Thoracic aorta (tissue), 2 donors: Measurements from ENCODE around the gene MIS18BP1. TPM values are rescaled to one million over a fixed set of nuclear protein-coding genes. Genes with fewer than 3 reads are reported as not detected.

Experiments used
- ATAC-seq: fragments of 150-250 bp; one replicate; pipeline ENCODE4 v1.8.0; 2017; ENCODE audit warnings: low read depth; ENCODE audit not compliant: insufficient number of reproducible peaks, low FRiP score
- DNase-seq: peaks from one replicate; pipeline ENCODE4 v3.0.0-alpha.2; 2020; ENCODE audit warnings: low spot score
- H3K27ac ChIP-seq, 2 donors: fragments of 200-600 bp; sonication (generic); 1 replicate in 1 of 2; 2 replicates in 1 of 2; pipeline ENCODE4 v1.5.1; 2016; ENCODE audit warnings: mild to moderate bottlenecking in 2 of 2, moderate library complexity in 2 of 2
- H3K27me3 ChIP-seq: fragments of 200-600 bp; sonication (generic); replicated peaks from 2 replicates; pipeline ENCODE4 v1.6.0; 2016; ENCODE audit warnings: mild to moderate bottlenecking; ENCODE audit not compliant: insufficient read depth
- H3K36me3 ChIP-seq: fragments of 200-600 bp; sonication (generic); one replicate; pipeline ENCODE4 v1.5.1; 2016
- H3K4me1 ChIP-seq, 2 donors: fragments of 200-600 bp; sonication (generic); 1 replicate in 1 of 2; 2 replicates in 1 of 2; pipeline versions ENCODE4 v1.5.1 to v1.6.0; 2016; ENCODE audit warnings: low read depth in 2 of 2, mild to moderate bottlenecking in 1 of 2; ENCODE audit not compliant: control insufficient read depth in 1 of 2
- H3K4me3 ChIP-seq: fragments of 200-600 bp; sonication (generic); 2 replicates; pipeline ENCODE4 v1.5.1; 2016; ENCODE audit warnings: mild to moderate bottlenecking
- H3K9me3 ChIP-seq: fragments of 200-600 bp; sonication (generic); 2 replicates; pipeline ENCODE4 v1.5.1; 2016
- CTCF ChIP-seq: fragments of 200-600 bp; sonication (generic); IDR thresholded peaks from one replicate; pipeline ENCODE4 v1.5.1; 2019; ENCODE audit warnings: antibody characterized with exemption
- total RNA-seq, 2 donors: library from RNA; depleted of rRNA; stranded (reverse); fragments of >200 nt; gene quantifications; one replicate each; pipeline versions ENCODE4 v1.1.0 to v1.2.3, GENCODE V29; 2016

The MIS18BP1 gene
- total RNA-seq, 2 donors from 2014 or later, result 18.7 to 40.3 TPM

- no peaks in the 10 kb centered on the region for H3K36me3 ChIP-seq
- H3K27ac ChIP-seq, result no peak overlapping the region
- H3K27me3 ChIP-seq, result no peaks in the 10 kb centered on the region
- H3K4me3 ChIP-seq, result no peak overlapping the region
- TF ChIP-seq CTCF, result no peak
- H3K4me1 ChIP-seq, result peaks cover 16 to 17% of the 10 kb centered on the region in 2 donors
- no peak for DNase-seq
- no peaks in the 10 kb centered on the region for H3K9me3 ChIP-seq
- no peak for ATAC-seq
Observed at GRCh38 chr14:45246691-45247090, 6.3 kb downstream of the MIS18BP1 start.

DNA sequence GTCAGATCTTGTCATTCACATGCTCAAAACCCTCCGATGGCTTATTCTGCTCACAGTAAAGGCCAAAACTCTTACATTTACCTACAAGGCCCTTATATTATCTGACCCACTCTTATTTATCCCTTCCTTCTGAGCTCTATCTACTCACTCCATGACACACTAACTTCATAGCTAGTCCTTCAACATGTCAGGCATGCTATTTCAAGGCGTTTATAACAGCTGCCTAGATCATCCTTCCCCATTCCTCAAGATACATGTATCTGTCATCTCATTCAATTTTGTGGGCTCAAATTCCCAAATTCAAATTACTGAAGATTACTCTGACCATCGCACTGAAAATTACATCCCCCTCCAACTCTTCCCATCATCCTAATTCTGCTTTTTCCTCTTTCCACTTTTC lies 6.9 kb downstream of the MIS18BP1 start:
- DNase-seq, result no peak
- ATAC-seq, result no peak
- Histone ChIP-seq H3K36me3 (no peaks in the 10 kb centered on the region), H3K4me3 (no peak overlapping the region), H3K9me3 (no peaks in the 10 kb centered on the region), H3K27me3 (no peaks in the 10 kb centered on the region), H3K27ac (no peak overlapping the region), H3K4me1 (peaks cover 16 to 20% of the 10 kb centered on the region in 2 donors)
- no peak for TF ChIP-seq CTCF

GRCh38 chr14:45242706-45243105 lies 10.3 kb downstream of the MIS18BP1 start:
- Histone ChIP-seq H3K27ac (peak overlapping the region; percentile 23 to 28), H3K4me3 (peak overlapping the region; percentile 51), H3K9me3 (no peaks in the 10 kb centered on the region), H3K4me1 (peaks cover 11 to 14% of the 10 kb centered on the region in 2 donors), H3K27me3 (no peaks in the 10 kb centered on the region), H3K36me3 (no peaks in the 10 kb centered on the region)
- no peak for ATAC-seq
- TF ChIP-seq CTCF, result no peak
- DNase-seq, result no peak

GRCh38 chr14:45238988-45239387 lies 14.0 kb downstream of the MIS18BP1 start:
- Histone ChIP-seq H3K27me3 (no peaks in the 10 kb centered on the region), H3K4me3 (no peak overlapping the region), H3K4me1 (peaks cover 5 to 14% of the 10 kb centered on the region in 2 donors), H3K9me3 (no peaks in the 10 kb centered on the region), H3K27ac (no peak overlapping the region), H3K36me3 (no peaks in the 10 kb centered on the region)
- DNase-seq (no peak), ATAC-seq (no peak)
- no peak for TF ChIP-seq CTCF

DNA sequence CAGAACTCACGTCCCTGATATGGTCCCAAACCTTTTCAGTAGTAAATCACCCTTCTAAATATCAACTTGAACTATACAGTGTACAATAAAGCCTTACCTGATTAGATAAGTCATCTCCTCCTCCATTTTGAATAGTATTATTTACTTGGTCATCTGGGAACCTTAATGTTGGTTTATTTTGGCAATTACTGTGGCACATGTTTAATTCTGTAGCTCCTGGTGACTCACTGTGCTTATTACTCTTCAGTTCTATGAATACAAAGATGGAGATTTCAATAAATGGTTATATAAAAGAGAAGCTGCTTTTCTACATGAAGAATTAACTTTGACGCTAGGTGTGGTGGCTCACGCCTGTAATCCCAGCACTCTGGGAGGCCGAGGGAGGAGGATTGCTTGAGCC lies 25.4 kb downstream of the MIS18BP1 start:
- H3K4me1 ChIP-seq, result no peaks in the 10 kb centered on the region
- ATAC-seq, result no peak
- no peaks in the 10 kb centered on the region for H3K27me3 ChIP-seq
- H3K36me3 ChIP-seq, result peaks cover 14% of the 10 kb centered on the region
- TF ChIP-seq CTCF, result no peak
- H3K4me3 ChIP-seq, result no peak overlapping the region
- no peaks in the 10 kb centered on the region for H3K9me3 ChIP-seq
- H3K27ac ChIP-seq, result no peak overlapping the region
- DNase-seq, result no peak
